GM10266 (cell line): ENCODE results near the gene NGB.

ENCODE experiments used
- DNase-seq: peaks from one replicate; pipeline ENCODE4 v3.0.0; 2012; ENCODE audit errors: extremely low spot score
- CTCF ChIP-seq: IDR thresholded peaks from 2 replicates; pipeline ENCODE4 v1.5.1; 2012; ENCODE audit warnings: mild to moderate bottlenecking, low read depth; ENCODE audit not compliant: control insufficient read depth, insufficient read depth; ENCODE audit errors: missing control alignments

NGB gene

DNA sequence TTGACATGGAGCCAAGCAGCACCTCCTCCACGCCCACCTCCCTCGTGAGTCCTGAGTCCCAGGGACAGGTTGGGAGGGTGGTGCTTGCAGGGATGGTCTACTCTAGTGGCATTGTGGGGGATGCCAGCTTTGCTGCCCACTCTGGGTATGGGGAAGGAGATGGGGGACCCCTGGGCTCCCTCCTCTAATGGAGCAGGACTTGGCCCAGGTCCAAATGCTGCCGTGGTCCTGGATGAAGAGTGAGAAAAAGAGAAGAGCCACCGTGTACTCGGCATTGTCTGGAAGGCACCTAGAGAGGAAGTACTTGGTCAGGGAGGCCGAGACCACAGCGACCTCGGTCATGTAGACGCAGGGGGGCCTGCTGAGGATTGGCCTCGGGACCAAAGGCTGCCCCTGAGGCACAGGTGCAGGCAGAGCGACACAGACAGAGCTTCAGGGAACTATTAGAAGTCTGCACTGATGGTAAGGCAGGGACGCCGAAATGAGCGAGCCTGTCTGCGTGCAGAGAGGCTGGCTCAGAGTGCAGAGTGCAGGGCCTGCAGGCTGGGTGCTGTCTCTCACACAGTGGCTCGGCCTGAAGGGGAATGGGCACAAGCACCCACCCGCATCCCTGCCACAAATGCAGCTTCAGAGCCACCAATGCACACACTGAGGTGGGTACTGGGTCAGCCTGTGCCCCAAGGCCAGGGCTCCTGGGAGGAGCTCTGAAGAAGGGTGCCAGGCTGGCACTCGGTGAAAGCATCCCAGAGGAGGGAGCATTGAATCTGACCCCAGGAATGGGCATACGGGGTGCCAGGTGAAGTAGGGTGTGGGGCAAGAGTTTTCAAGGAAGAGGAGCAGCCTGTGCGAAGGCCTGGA, 17.4 kb downstream of the NGB start:
- no peak for DNase-seq
- no peak for TF ChIP-seq CTCF

DNA sequence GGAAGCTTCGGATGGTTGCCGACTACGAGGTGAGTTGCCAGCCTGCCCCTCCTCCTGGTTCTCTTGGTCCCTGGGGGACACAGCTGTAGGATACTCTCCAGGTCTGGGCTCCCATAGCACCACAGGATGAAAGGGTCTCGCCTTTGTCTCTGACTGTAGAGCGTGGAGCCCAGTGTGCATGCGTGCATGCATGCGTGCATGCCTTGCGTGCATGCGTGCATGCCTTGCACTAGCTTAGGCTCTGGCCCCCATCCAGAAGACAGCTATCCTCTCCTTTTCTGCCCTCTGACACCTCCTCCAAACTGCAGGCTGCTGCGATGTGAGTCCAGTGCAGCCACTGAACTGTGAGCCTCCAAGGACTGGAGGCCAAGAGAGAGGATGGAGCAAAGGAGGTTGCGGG, 19.1 kb downstream of the NGB start:
- TF ChIP-seq CTCF, result no peak
- no peak for DNase-seq

GRCh38 chr14:77250927-77251326, 20.1 kb downstream of the NGB start:
- no peak for DNase-seq
- no peak for TF ChIP-seq CTCF

DNA sequence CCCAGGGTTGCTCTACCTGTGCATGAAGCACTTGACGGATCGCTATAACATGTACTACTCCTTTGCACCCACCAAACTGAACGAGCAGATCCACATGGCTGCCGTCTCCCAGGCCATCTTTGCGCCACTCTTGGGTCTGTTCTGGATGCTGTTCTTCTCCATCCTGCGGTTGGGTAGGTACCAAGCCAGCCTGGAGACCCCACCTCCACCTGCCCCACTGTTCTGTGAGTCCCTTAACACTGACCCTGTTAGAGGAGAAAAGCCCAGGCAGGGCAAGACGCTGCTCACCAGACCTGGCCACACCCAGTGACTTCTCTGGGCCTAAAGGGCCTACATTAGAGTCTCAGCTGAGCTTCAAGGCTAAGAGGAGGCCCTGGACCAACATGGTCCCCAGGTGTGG, 21.7 kb downstream of the NGB start:
- TF ChIP-seq CTCF, result no peak
- DNase-seq, result no peak

DNA sequence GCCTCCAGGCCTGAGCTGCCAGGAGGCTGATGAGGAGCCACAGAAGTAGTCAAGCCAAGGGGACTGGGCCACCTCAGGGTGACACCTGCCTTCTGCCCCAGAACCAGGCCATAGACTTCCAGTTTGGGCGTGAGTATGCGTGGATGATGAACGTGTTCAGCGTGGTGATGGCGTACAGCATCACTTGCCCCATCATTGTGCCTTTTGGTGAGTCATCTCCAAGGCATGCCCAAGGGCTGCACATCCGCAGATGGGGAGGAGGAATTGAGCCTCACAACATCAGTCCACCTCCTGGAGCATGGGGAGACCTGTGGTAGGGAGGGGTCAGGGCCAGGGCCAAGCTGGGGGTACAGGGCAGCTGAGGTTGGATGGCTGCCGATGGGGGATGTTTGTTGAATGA, 22.3 kb downstream of the NGB start:
- TF ChIP-seq CTCF, result no peak
- no peak for DNase-seq

DNA sequence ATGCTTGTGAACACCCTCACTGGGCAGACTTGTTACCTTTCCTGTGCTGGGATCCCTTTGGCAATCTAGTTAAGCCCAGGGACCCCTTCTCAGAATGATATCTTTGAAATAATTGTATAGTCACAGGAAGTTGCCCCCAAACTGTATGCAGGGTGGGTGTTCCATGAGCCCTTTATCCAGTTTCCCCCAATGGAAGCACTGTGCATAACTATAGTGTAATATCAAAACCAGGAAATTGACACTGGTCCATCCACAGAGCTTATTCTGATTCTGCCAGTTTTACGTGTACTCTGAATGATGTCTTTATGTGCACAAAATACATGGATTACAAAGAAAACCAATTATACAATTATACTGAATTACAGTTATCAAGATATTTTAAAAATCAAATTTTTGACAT, 24.2 kb downstream of the NGB start:
- no peak for DNase-seq
- no peak for TF ChIP-seq CTCF

GRCh38 chr14:77245820-77246219, 25.2 kb downstream of the NGB start:
- TF ChIP-seq CTCF, result no peak
- no peak for DNase-seq
